Measurements from ENCODE around the gene ZC3H6. TPM values are rescaled to one million over a fixed set of nuclear protein-coding genes. Genes with fewer than 3 reads are reported as not detected.

The ZC3H6 gene
- total and polyA plus RNA-seq, 2 of the 4 experiments (the other 2 are of a cell fraction), result 0.55 to 2.0 TPM

DNA sequence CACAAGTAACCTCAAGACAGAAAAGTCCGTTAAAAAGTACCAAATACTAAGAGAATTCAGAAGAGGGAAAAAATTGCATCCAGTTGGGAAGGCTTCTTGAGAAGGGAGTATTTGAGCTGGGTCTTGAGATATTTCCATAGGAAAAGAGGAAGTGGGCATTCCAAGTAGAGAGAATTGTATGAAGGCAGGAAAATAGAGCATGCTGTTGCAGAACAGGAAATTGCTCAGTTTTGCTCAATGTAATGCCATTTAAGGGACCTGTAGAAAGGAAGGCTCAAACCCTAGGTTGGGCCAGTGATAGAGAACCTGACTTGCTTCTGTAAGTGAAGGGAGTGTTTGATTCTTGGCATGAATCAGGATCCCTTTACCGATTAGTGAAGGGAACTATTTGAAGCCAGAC, 19.5 kb upstream of the ZC3H6 start:
- no peak overlapping the region for H3K27ac ChIP-seq (ENCODE audit: insufficient read depth, low read length)
- no peak overlapping the region for H4K5ac ChIP-seq (ENCODE audit: low read depth, low read length)
- no peaks in the 10 kb centered on the region for H4K20me1 ChIP-seq (ENCODE audit: insufficient read depth, low read length)
- no peak overlapping the region for H2BK20ac ChIP-seq (ENCODE audit: low read depth, low read length)
- BruUV-seq (replicated peaks), result no TSS peak
- no peak overlapping the region for H2AFZ ChIP-seq (replicated peaks; ENCODE audit: low read length, poor library complexity)
- H3K23ac ChIP-seq (ENCODE audit: low read depth, low read length), result no peak overlapping the region
- ChIA-PET CTCF (no interaction called here), POLR2A (ENCODE audit: unreplicated experiment) (no interaction called here)
- DNase-seq (no peak), ATAC-seq (ENCODE audit: low read depth) (no peak)
- no peak overlapping the region for H3K4me3 ChIP-seq (ENCODE audit: insufficient read depth, low read depth, low read length)
- no peak overlapping the region for H3K4me2 ChIP-seq (ENCODE audit: low read depth, low read length)
- H3K27me3 ChIP-seq (ENCODE audit: control insufficient read depth, insufficient read depth, low read length), result 0 out of 2 replicates have a peak, but pooled peaks cover under 1% of the 10 kb centered on the region
- no peaks in the 10 kb centered on the region for H3K36me3 ChIP-seq (ENCODE audit: control insufficient read depth, insufficient read depth, low read length)
- intact Hi-C loops (cut with micrococcal nuclease) (loop anchor here (5.0 kb wide), 3 partner anchors 204 to 286 kb away; partner anchors contain the start of genes POLR1B and TTL), in situ Hi-C loops (cut with MboI; ENCODE audit: low sequenced_read_pairs) (loop anchor here (25.0 kb wide), 1 partner anchor 181 kb away; the partner anchor contains the start of gene RGPD8), dilution Hi-C loops (cut with HindIII; ENCODE audit: low sequenced_read_pairs, unreplicated experiment) (no loop called here)
- no peak overlapping the region for H4K8ac ChIP-seq (ENCODE audit: low read depth in 2 of 2, low read length in 2 of 2)
- no CpG with 5 or more reads among the region's 2 CpGs for WGBS, 2 experiments (ENCODE audit: extremely low coverage in 2 of 2, insufficient read length in 1 of 2)
- H3K79me1 ChIP-seq (ENCODE audit: low read depth in 1 of 2, low read length in 2 of 2), result peaks cover 0 to 9% of the 10 kb centered on the region in 2 experiments; a peak in 2 of 4 replicates
- H2AK5ac ChIP-seq (ENCODE audit: low read depth, low read length), result no peak overlapping the region
- no peak overlapping the region for H2BK5ac ChIP-seq (ENCODE audit: low read depth, low read length, poor library complexity, severe bottlenecking)
- H3K9ac ChIP-seq (ENCODE audit: low read depth, low read length), result no peak overlapping the region
- no peak overlapping the region for H4K91ac ChIP-seq (ENCODE audit: insufficient read depth, low read depth, low read length)
- no peak overlapping the region for H3K18ac ChIP-seq (ENCODE audit: low read depth, low read length)
- H3K56ac ChIP-seq (ENCODE audit: extremely low read depth, insufficient read depth, low read length), result no peak overlapping the region
- no peak overlapping the region for H3K14ac ChIP-seq (replicated peaks; ENCODE audit: low read depth, low read length)
- H3K9me1 ChIP-seq (ENCODE audit: insufficient read depth, low read length), result no peaks in the 10 kb centered on the region
- no peak overlapping the region for H2BK15ac ChIP-seq (ENCODE audit: low read depth, low read length)
- H2AK9ac ChIP-seq (replicated peaks; ENCODE audit: low read depth, low read length, poor library complexity), result no peak overlapping the region
- TF ChIP-seq MXI1 (IDR thresholded peaks at IDR 0.05; ENCODE audit: borderline replicate concordance, low read depth, low read length), result no peak
- TF ChIP-seq, protein P1, sequence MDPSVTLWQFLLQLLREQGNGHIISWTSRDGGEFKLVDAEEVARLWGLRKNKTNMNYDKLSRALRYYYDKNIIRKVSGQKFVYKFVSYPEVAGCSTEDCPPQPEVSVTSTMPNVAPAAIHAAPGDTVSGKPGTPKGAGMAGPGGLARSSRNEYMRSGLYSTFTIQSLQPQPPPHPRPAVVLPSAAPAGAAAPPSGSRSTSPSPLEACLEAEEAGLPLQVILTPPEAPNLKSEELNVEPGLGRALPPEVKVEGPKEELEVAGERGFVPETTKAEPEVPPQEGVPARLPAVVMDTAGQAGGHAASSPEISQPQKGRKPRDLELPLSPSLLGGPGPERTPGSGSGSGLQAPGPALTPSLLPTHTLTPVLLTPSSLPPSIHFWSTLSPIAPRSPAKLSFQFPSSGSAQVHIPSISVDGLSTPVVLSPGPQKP (IDR thresholded peaks at IDR 0.05; ENCODE audit: borderline replicate concordance, low read depth, low read length), result no peak
- TF ChIP-seq SMC3 (IDR thresholded peaks at IDR 0.05; ENCODE audit: low read depth, low read length), result no peak
- no peak for TF ChIP-seq RFX5 (IDR thresholded peaks at IDR 0.05; ENCODE audit: low read depth, low read length)
- no peak for TF ChIP-seq POLR2A (IDR thresholded peaks at IDR 0.05; ENCODE audit: low read depth, low read length)
- TF ChIP-seq MAFK (IDR thresholded peaks at IDR 0.05; ENCODE audit: low read depth, low read length), result no peak
- TF ChIP-seq RAD21 (IDR thresholded peaks at IDR 0.05; ENCODE audit: low read length), result no peak
- no peak for TF ChIP-seq CEBPB (IDR thresholded peaks at IDR 0.05; ENCODE audit: low read depth, low read length)
- TF ChIP-seq RCOR1 (IDR thresholded peaks at IDR 0.05; ENCODE audit: insufficient replicate concordance, low read length), result no peak
- no peak for TF ChIP-seq CHD1 (IDR thresholded peaks at IDR 0.05; ENCODE audit: low read depth, low read length)
- no peak for TF ChIP-seq BHLHE40 (IDR thresholded peaks at IDR 0.05; ENCODE audit: low read depth, low read length)
- TF ChIP-seq MAZ (IDR thresholded peaks at IDR 0.05; ENCODE audit: borderline replicate concordance, low read depth, low read length), result no peak
- no peaks in the 10 kb centered on the region for H3K9me3 ChIP-seq (ENCODE audit: control insufficient read depth, insufficient read depth, low read length)
- no peaks in the 10 kb centered on the region for H3K4me1 ChIP-seq (ENCODE audit: control insufficient read depth, insufficient read depth, low read length)
- H2BK120ac ChIP-seq (ENCODE audit: low read depth, low read length), result no peak overlapping the region
- H3K4ac ChIP-seq (ENCODE audit: low read depth, low read length), result no peak overlapping the region

All from IMR-90 (cell line).